Prostate gland (tissue), 2 donors: Measurements from ENCODE around the gene UBE2O.

Source experiments
- POLR2A ChIP-seq: fragments of 450-650 bp; IDR thresholded peaks from one replicate; pipeline ENCODE4 v1.6.1; 2016; ENCODE audit warnings: antibody characterized with exemption, mild to moderate bottlenecking
- TF ChIP-seq, protein P1 (sequence below), 4 experiments: fragments of 200-600 bp in 2 of 4; fragments of 450-650 bp in 2 of 4; sonication (generic) in 2 of 4; IDR thresholded peaks; 1 replicate in 3 of 4; 2 replicates in 1 of 4; pipeline ENCODE4 v1.5.1; 2016 to 2019; ENCODE audit warnings: antibody characterized with exemption in 4 of 4, mild to moderate bottlenecking in 2 of 4, moderate library complexity in 2 of 4

DNA sequence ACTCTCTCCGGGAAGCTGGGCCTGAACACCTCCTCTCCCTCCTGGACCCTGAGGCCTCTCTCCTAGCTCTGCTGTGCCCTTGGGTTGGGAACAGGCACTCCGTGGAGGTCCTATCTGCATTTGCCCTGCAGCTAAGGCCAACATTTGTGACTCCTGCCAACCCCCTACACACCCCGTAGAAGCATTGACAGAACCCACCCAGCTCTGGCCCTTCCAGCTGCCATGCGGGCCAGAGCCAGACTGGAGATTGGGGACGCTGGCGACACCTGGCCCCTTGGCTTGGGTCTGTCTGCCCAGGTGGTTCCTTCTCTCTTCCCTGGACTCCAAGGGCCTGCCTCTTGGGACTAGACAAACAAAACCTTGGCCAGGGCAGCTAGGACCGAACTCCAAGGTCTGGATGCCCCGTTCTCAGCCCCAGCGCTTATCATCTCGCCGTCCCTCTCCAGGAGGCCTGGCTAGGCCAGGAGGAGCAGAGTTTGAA, 48.9 kb upstream of the UBE2O start:
- TF ChIP-seq POLR2A = no peak
- TF ChIP-seq, protein P1, sequence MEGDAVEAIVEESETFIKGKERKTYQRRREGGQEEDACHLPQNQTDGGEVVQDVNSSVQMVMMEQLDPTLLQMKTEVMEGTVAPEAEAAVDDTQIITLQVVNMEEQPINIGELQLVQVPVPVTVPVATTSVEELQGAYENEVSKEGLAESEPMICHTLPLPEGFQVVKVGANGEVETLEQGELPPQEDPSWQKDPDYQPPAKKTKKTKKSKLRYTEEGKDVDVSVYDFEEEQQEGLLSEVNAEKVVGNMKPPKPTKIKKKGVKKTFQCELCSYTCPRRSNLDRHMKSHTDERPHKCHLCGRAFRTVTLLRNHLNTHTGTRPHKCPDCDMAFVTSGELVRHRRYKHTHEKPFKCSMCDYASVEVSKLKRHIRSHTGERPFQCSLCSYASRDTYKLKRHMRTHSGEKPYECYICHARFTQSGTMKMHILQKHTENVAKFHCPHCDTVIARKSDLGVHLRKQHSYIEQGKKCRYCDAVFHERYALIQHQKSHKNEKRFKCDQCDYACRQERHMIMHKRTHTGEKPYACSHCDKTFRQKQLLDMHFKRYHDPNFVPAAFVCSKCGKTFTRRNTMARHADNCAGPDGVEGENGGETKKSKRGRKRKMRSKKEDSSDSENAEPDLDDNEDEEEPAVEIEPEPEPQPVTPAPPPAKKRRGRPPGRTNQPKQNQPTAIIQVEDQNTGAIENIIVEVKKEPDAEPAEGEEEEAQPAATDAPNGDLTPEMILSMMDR (IDR thresholded peaks at IDR 0.05) = no peak
